ENCODE data around the gene CYLD.

The CYLD gene

GRCh38 chr16:50819706-50820105 is 77.8 kb downstream of the CYLD start:
- DNase-seq (ENCODE audit: low spot score), result no peak

GRCh38 chr16:50820225-50820624 is 78.3 kb downstream of the CYLD start:
- no peak for DNase-seq (ENCODE audit: low spot score)

DNA sequence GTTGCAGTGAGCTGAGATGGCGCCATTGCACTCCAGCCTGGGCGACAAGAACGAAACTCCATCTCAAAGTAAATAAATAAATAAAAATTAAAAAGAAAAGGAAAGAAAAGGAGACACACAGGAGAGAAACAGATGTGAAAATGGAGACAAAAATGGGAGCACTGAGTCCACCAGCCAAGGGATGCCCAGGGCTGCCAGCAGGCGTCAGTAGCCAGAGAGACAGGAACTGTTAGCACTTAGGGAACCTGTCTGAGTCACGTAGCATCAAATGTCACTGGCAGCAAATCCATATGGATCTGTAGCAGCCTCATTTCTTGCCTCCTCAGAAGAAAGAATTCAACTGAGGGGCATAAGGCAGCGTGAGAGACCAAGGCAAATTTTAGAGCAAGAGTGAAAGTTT is 79.7 kb downstream of the CYLD start:
- no peak for DNase-seq (ENCODE audit: low spot score)

- DNase-seq (ENCODE audit: low spot score), result no peak
Observed at GRCh38 chr16:50822671-50823070, 80.8 kb downstream of the CYLD start.

DNA sequence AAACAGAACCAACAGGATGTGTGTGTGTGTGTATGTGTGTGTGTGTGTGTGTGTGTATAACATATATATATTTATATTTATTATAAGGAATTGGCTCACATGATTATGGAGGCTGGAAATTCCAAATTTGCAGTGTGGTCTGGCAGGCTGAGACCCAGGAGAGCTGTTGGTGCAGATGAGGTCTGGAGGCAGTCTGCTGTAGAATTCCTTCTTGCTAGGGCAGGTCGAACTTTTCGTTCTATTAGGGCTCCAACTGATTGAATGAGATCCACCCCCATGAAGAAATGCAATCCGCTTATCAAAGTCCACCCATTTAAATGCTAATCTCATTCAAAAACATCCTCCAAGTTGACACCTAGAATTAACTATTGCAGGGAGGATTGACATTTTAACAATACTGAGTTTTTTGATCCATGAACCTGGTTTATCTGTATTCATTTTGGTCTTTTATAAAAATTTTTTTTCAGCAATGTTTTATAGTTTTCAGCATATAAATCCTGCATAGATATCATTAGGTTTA is 85.0 kb downstream of the CYLD start:
- DNase-seq (ENCODE audit: low spot score), result no peak

DNA sequence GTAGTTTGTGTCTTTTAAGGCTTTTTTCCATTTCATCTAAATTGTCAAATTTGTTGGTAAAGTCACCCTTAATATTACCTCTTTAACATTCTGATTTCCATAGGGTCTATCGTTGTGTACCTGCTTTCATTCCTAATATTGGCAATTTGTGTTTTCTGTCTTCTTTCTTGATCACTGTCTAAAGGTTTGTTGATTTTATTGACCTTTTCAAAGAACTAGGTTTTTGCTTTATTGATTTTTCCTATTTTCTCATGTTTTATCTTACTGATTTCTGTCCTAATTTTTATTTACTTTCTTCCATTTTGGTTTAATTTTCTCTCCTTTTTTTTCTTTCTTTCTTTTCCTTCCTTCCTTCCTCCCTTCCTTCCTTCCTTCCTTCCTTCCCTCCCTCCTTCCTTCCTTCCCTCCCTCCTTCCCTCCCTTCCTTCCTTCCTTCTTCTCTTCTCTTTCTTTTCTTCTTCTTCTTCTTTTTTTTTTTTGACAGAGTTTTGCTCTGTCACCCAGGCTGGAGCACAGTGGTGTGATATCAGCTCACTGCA is 86.3 kb downstream of the CYLD start:
- no peak for DNase-seq (ENCODE audit: low spot score)

- no peak for DNase-seq (ENCODE audit: low spot score)
Observed at GRCh38 chr16:50830698-50831097, 88.8 kb downstream of the CYLD start.

DNA sequence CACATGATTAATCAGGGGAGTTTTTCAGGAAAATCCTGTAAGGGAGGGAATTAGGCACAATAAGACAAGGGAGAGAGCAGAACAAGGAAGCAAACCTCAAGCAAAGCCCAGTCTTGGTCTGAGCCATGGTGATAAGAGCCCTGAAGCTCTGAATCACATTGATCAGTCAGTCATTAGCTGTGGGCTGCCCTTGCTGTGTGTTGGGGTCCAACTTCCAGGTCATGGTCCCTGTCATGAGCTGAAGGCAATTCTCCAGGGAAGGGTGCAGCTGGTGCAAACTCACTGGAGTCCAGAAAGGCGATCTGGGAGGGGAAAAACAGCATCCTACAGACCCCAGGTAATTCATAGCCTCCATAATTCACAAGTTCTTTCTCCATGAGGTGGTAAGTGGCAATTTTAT is 89.9 kb downstream of the CYLD start:
- DNase-seq (ENCODE audit: low spot score), result no peak

- DNase-seq (ENCODE audit: low spot score), result no peak
Observed at GRCh38 chr16:50833929-50834328, 92.0 kb downstream of the CYLD start.

GRCh38 chr16:50834701-50835100 is 92.8 kb downstream of the CYLD start:
- DNase-seq (ENCODE audit: low spot score), result no peak

- no peak for DNase-seq (ENCODE audit: low spot score)
Observed at GRCh38 chr16:50835358-50836060, 93.6 kb downstream of the CYLD start.

GRCh38 chr16:50836121-50836621 is 94.3 kb downstream of the CYLD start:
- DNase-seq (ENCODE audit: low spot score), result no peak

- DNase-seq (ENCODE audit: low spot score), result no peak
Observed at GRCh38 chr16:50837324-50837723, 95.4 kb downstream of the CYLD start.

DNA sequence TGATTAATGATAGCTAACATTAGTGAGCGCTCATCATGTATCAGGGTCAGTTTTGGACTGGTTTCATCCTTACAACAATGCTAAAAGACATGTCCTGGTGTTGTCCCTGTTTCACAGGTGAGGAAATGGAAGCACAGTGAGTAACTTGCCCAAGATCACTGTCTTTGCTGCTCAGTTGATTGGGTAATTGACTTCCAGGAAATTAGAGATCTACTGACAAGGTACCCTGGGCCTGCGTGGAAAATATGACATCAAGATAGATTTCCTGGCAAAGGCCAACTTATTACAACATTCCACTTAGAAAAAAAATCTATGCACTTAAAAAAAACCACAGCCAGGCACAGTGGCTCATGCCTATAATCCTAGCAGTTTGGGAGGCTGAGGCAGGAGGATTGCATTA is 96.3 kb downstream of the CYLD start:
- DNase-seq (ENCODE audit: low spot score), result no peak

- no peak for DNase-seq (ENCODE audit: low spot score)
Observed at GRCh38 chr16:50838885-50839284, 97.0 kb downstream of the CYLD start.

DNA sequence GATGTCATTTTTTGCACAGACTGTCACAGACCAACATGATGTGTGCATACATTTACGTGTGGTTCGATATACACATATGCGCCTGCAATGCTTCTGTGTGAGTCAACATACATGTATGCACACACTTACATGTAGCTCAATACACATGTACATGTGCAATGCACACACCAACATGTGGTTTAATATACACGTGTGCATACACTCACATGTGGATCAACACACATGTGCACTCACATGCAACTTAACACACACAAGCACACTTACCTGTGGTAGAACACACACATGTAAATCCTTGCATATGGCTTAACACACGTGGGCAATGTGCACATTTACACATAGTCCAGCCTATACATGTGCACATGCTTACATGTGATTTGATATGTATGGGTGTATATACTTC is 97.5 kb downstream of the CYLD start:
- no peak for DNase-seq (ENCODE audit: low spot score)

- DNase-seq (ENCODE audit: low spot score), result no peak
Observed at GRCh38 chr16:50839920-50840729, 98.2 kb downstream of the CYLD start.

GRCh38 chr16:50841081-50841886 is 99.4 kb downstream of the CYLD start:
- no peak for DNase-seq (ENCODE audit: low spot score)

- no peak for DNase-seq (ENCODE audit: low spot score)
Observed at GRCh38 chr16:50842013-50842505, 100.2 kb downstream of the CYLD start.

- no peak for DNase-seq (ENCODE audit: low spot score)
Observed at GRCh38 chr16:50842589-50842988, 100.7 kb downstream of the CYLD start.

DNA sequence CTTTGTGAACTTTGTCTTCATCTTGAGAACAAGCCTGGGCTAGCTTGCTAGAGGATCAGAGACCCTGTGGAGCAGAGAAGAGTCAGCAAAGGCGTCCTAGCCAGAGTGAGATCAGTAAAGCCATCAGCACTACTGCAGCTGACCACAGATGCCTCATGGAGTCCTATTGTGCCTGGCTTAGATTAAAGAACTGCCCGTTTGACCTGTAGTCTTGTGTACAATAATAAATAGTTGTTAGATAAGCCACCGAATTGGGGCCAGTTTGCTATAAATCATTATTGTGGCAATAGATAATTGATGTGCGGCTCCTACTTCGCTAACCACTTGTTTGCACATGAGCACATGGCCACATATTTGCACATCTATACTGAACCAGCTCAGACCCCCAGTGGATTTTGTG is 103.0 kb downstream of the CYLD start:
- DNase-seq (ENCODE audit: low spot score), result no peak

DNA sequence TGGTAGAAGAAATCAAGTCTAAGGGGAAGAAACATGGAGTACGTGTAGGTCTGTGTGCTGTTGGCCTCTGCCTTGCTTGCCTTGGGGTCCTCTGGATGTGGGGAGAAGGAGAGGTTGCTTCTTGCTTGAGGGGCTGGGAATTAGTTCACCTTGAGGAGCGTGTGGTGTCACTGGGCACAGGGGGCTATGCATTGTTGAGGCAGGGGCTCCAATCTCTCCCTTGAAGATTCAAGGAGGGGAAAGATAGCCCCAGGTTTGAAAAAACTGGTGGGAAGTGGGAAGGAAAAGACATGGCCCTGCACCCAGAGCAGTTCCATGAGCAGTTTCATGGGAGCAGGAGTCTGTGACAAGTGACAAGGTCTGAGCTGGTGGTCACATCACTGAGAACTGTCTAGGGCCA is 103.4 kb downstream of the CYLD start:
- no peak for DNase-seq (ENCODE audit: low spot score)
